Activated effector memory CD4-positive, alpha-beta T cell treated with Interleukin-2 at 50 U/mL for 16 hours (primary cell): Measurements from ENCODE around the gene LHPP.

Experiments used
- DNase-seq: peaks from one replicate; pipeline ENCODE4 v3.0.0-alpha.2; 2020

The LHPP gene

GRCh38 chr10:124559372-124560132, 97.9 kb downstream of the LHPP start:
- no peak for DNase-seq

GRCh38 chr10:124560377-124561105, 98.9 kb downstream of the LHPP start:
- no peak for DNase-seq

GRCh38 chr10:124561206-124561605, 99.6 kb downstream of the LHPP start:
- no peak for DNase-seq

- DNase-seq: no peak
Observed at GRCh38 chr10:124562425-124563060, 100.9 kb downstream of the LHPP start.

GRCh38 chr10:124563320-124564040, 101.9 kb downstream of the LHPP start:
- no peak for DNase-seq

GRCh38 chr10:124564881-124565280, 103.3 kb downstream of the LHPP start:
- no peak for DNase-seq

GRCh38 chr10:124565565-124566221, 104.1 kb downstream of the LHPP start:
- no peak for DNase-seq

- no peak for DNase-seq
Observed at GRCh38 chr10:124566222-124566888, 104.7 kb downstream of the LHPP start.

- no peak for DNase-seq
Observed at GRCh38 chr10:124566981-124567835, 105.6 kb downstream of the LHPP start.

- no peak for DNase-seq
Observed at GRCh38 chr10:124568339-124568738, 106.7 kb downstream of the LHPP start.

GRCh38 chr10:124568848-124569622, 107.4 kb downstream of the LHPP start:
- DNase-seq: no peak

- DNase-seq: no peak
Observed at GRCh38 chr10:124569623-124570470, 108.2 kb downstream of the LHPP start.

GRCh38 chr10:124570646-124571045, 109.0 kb downstream of the LHPP start:
- no peak for DNase-seq

GRCh38 chr10:124572751-124573150, 111.1 kb downstream of the LHPP start:
- no peak for DNase-seq

- no peak for DNase-seq
Observed at GRCh38 chr10:124573726-124574455, 112.3 kb downstream of the LHPP start.

- no peak for DNase-seq
Observed at GRCh38 chr10:124574456-124575070, 112.9 kb downstream of the LHPP start.

- DNase-seq: no peak
Observed at GRCh38 chr10:124575107-124576035, 113.7 kb downstream of the LHPP start.
